ENCODE results near the gene VSTM2B.

Gene VSTM2B

DNA sequence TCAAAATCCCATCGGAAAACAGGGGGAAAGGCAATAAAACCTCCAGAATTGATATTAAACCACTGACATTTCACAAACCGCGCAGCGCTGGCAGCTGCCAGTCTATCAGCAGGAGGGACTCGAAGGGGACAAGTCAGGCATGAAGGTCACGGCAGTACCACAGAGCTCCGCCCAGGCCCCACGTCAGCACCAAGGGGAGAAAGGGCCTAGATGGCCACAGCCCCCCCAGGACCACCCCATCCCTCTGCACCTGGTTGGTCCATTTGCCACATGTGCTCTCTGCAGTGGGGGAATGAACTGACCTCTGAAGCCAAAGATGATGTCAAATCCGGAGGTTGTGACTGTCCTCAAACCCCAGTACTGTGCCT, 9.5 kb upstream of the VSTM2B start:
- no peak for DNase-seq

DNA sequence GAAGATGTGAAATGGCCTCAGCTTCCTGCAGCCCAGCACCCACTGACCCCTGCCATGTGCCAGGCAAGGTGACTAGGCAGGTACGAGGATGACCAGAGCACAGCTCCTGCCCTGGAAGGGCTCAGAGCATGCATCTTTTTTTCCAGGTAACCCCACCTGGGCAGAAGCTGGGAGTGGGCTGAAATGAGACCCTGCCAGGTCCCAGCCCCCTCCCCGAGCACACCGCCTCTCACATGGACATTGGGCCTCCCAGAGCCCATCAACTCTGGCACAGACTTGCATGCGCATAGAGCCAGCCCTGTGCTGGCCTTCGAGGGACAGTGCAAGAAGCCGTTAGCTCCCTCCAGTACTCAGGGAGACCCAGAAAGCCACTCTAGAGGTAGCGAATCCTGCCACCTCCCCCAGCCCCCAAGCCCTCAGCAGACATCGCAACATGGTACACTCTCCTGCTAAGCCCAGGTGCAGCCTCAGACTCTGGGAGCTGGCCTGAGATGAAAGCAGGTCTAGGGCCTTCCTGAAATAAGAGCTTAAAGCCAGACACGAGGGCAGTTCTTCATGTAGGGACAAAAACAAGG, 8.9 kb upstream of the VSTM2B start:
- no peak for DNase-seq

DNA sequence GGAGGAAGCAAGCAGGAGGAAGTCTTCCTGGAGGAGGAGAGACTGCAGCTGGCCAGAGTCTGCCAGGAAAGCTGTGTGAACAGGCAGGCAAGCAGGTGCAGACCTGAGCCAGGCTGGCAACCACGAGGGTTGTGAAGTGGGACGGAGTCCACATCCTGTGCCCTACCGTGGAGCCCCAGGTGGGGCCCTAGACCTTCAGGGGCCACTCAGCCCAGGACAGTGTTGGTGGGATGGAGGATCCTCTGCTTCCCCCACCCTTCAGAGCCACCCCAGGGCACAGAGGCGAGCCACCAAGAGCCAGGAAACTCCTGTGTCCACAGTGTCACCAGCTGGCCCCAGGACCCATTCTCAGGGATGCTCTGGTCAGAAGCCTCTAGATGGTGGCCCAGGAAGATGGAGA, 8.4 kb upstream of the VSTM2B start:
- DNase-seq: no peak

DNA sequence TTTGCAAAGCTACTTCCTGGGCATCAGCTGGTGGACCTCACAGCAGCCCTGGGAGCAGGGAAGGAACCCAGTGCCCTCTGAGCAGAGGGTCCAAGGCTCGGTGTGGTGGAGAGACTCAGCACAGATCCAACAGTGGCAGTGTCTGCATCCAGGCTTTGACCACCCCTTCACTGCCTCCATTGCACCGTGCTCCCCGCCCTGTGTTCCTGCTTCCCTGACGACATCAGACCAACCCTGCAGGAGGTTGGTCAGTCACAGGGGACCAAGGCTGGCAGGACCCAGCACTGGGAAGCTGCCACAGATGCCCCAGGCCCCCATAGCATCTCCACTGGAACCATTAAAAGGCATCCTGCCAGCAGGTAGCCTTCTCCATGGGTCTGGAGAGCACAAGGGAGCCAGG, 7.8 kb upstream of the VSTM2B start:
- DNase-seq: no peak

DNA sequence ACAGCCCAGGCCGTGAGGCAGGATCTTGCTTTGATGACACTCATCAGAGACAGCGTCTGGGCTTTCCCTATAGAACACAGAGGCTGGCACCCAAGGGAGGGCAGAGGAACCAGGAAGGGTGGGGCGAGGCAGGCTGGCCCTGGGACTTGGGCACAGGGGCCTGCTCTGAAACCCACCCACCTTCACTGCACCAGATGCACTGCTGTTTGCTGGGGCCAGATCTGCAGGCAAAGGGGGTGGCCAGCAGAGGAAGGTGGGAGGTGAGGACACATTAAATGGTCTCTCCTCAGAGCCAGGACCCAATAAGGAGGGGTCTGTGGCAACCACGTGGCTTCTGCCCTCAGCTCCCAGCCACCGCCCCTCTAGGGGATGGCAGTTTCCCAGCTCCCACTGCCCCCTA, 6.6 kb upstream of the VSTM2B start:
- no peak for DNase-seq

DNA sequence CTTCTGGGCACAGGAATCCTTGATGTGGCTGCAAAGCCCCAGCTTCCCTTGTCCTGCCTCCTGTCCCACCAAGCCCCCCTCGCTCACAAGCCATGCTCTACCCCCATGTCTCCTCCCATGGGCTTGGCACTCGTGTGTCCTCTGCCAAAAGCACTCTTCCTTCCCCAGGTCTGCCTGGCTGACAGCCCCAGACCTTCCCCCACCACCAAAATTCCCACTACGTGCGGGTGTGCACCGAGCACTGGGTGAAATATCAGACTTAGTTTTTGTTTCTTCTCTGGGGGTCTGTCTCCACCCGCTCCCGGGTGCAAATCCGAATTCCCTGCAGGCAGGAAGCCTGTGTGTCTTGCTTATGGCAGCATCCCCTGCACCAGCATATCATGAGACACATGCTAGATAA, 5.9 kb upstream of the VSTM2B start:
- DNase-seq: no peak

DNA sequence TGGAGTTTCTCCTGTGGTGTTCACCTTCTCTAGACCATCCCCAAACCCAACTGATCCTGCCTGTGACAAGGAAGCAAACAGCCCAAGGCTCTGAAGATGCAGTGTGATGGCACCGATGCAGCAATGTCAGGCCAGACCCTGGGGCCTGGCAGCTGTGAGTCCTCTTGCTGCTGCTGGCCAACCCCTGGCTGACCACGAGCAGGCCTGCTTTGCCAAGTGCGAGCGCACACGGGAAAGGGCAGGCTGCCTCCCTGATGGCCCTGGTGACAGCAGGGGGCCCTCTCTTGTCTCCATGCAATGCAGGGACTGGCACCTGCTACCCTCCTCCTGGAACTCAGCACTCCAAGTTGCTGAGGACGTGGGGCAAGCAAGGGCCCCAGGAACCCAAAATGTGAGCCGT, 5.4 kb upstream of the VSTM2B start:
- no peak for DNase-seq

DNA sequence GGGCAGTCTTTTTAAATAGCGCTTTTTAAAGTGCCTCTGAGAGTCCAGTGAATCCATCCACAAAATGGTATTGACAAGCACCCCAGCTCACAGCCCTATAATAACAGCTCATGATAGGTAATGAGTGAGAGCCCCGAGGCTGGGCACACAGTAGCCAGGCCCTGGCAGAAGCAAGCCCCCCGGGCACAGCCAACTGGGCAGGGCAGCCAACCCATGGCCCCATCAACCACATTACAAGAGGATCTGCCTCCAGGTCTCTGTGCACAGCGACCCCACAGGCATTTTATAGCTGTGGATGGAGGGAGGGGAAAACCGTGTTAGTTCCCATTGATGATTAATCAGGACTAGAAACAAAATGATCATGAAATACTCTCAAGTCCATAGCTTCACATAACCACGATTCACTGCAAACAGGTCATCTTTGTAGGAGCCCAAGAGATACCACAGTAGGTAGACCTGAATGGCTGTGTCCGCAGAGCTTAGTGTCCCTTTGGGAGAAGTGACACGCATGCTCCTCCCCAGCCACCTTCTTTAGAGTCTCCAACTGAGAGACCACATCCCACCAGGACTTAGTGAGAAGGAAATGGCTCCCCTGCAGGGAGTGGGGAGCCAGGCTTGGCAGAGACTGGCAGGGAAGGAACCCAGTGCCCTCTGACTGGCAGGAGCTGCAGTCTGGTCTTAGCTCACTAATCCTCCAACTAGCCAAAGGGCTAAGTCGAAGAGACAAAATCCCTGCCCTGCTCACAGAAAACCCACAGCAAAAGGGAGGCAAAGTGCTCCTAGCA, 4.3 kb upstream of the VSTM2B start:
- DNase-seq: no peak

DNA sequence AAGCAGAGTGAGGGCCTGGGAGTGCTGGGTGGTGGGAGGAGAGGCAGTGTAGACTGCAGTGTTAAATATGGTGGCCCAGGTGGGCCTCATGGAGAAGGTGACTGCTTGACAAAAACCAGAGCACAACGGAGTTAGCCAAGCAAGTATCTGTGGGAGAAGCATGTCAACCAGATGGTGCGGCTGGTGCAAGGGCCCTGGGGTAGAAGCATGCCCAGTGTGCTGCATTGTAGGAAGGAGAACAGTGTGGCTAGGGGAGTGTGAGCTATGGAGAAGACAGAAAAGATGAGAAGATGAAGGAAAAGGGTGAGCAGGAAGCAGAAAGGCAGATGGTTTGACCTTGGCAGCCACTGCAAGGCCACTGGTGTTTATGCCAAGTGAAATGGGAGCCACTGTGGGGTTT, 2.2 kb upstream of the VSTM2B start:
- no peak for DNase-seq

DNA sequence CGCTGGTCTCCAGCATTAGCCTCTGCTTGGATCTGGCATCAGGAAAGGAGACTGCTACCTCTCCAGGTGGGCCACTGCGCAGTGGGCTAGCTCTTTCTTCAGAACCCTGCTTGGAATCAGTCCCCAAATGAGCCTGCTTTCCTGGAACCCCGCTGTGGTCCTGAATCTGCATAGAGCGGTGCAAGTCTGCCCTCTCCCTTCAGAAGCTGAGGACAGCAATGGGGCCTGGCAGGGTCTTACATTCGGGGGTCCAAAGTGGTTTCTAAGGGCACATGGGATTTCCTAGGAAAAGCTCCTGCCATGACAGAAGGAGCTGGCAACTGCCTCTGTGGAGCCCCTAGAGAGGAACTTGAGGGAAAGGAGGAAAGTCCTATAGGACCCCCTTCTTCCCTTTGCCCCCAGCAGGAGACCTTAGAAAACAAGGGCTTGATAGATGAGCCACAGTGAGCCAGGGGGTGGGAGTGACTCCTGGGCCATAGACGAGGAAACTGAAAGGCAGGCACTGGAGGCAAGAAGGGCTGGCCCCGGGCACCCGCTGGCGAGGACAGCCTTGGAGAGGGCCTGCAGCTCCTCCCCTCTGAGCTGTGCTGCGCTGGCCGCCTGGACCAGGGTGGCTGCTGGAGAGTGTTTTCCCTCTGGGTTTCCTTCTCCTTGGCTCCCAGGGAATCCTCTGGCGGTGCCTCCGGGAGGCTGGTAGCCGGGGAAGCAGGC, 1.4 kb upstream of the VSTM2B start:
- no peak for DNase-seq

DNA sequence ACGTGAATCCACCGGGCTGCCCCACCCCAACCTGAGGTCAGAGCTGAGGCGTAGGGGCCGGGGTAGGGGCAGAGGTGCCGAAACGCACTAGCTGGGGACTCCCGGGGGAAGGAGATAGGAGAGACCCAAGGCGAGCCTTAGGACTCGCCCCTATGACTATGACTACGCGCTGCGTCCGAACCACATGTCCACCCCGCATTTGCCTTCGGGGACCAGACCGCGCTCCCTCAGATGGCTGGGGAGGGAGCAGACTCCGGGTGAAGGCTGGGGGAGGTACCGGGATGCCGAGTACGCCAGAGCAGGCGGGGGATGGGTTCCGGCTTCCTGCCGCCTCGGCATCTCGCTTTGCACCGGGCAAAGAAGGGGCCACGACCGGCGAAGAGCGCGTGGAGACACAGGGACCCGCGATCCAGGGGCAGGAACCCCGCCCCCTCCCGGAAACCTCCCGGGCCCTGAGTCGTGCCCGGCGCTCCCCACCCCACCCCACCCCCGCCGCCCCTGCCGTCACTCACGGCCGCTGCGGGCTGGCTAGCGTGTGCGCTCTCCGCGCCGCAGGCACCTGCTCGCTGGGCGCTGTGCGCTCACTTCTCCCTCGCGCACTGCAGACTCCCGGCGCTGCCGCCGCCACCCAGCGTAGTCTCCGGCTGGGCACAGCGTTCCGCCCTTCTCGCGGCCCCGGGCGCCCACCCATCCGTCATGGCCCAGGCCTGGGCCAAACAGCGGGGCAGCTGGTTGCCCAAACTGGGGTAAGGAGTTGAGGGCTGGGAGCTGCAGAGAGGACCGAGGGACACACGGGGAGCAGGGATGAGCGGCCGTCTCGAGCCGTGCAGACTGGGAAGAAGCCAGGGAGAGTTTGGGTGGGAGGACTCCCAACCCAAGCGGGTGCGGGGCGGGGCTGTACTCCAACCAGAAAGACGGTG, 622 bp upstream of the VSTM2B start:
- no peak for DNase-seq

DNA sequence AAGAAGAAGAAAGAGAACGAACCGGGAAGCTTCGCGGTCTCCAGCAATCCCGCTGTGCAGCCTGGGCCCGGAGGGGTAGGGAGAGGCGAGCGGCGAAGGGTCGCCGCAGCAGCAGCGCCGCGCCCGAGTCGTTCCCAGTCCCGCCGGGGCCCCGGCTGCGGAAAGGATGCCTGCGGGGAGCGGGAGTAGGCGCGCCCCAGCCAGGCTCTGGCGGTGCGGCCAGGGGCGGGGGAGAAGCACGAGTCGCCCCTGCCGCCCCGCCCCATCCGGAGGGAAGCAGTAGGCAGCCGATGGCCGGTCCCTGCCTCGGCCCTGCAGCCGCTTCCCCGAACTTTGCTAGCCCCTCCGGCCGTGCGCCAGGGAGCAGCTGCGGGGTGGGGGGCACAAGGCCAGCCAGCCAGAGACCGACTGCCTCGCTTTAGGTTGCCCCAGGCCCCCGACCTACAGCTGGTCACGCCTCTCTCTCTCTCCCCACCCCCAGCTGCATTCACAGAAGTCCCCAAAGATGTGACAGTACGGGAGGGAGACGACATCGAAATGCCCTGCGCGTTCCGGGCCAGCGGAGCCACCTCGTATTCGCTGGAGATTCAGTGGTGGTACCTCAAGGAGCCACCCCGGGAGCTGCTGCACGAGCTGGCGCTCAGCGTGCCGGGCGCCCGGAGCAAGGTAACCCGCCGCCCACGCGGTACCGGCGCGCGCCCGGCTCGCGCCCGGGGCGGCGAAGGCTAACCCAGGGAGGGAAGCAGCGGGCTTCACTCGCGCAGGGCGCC, 1.1 kb downstream of the VSTM2B start:
- DNase-seq: no peak

DNA sequence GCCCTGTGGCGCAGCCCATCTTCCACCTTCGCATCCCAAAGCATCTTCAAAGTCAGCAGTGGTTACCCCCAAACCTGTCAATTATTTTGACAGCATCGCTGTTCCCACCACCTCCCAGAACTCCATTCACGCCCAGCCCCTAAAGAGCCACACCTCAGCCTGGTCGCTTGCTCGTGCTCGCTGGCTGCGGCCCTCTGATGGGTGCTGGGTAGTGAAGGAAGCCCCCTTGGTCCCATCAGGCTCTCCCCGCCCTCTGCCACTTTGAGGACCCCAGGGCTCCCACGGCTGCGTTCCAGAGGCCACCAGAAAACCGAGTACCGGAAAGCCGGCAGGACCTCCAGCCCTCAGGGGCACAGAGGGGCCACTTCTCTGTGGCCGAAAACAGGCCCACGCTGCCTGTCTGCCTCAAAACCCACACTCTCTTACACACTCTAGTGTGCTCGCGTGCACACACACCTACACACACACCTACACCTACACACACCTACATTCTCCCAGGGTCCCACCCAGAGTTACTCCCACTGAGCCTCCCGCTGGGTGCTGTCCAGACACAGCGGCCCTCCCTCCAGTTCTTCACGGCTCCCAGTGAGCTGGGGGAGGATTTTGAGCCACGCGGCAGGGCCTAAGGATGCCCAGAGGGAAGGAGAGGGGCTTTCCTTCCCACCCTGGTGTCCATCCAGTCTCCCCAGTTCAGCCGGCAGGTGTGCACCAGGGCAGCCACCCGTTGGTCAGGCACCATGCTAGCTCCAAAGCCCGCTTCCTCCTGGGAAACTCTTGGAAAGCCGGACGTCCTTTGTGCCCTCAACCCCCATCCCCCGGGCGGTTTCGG, 1.9 kb downstream of the VSTM2B start:
- no peak for DNase-seq

DNA sequence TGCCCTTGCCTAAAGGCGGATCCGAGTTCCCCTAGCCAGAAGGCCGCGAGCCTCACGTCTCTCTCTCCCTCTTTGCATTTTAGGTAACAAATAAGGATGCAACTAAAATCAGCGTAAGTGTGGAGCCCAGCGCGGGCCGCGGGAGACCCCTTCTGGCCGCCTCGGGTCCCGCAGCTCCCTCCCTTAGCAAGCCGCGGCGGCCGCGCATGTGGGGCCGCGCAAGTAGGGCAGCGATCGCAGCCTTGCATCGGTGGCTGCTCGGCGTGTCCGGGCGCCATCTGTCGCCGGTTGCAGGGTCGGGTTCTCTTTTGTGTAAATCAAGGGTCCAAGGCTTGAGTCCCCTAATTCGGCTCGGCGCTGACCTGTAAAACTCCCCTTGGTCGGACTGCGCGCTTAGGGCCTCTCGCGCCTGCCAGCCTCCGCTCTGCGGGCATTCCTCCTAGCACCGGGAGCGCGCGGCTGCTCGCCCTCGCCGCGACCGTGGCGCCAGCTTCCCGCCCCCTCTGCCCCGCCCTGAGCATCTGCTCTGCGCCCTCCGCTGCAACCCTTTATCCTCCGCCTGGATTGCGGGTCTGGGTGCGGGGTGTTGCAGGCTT, 2.7 kb downstream of the VSTM2B start:
- peak; percentile 49 to 77 (median 60) for DNase-seq

DNA sequence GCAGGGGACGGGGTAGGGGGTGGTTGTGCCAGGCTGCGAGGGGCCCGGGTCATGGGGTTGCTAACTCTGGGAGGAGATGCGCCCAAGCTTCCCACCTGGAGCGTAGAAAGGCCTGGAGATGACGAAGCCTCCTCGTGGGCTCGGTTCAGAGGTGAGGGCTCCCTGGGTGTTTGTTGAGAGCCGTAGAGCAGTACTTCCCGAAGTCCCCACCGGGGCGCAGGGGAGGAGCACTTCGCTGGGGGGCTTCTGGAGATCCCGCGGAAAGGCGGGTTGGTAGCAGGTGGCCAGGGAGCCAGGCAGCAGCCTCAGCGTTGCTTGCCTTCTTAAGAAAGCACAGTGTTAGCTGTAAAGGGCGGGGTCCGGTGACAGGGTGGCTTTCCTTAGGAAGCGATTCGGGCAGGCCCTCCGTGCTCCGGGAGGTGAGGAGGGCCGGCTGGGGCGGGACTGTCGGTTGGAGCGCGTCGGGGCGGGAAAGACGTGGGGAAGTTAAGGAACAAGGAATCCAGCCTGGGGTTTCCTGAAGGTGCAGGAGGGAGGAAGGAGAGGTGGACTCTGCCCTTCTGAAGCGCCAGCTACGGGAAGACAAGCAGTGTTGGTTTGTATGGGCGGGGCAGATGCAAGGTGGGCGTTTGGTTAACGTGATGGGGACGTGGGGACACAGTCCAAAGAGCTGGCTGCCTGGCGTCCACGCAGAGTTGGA, 3.3 kb downstream of the VSTM2B start:
- no peak for DNase-seq

DNA sequence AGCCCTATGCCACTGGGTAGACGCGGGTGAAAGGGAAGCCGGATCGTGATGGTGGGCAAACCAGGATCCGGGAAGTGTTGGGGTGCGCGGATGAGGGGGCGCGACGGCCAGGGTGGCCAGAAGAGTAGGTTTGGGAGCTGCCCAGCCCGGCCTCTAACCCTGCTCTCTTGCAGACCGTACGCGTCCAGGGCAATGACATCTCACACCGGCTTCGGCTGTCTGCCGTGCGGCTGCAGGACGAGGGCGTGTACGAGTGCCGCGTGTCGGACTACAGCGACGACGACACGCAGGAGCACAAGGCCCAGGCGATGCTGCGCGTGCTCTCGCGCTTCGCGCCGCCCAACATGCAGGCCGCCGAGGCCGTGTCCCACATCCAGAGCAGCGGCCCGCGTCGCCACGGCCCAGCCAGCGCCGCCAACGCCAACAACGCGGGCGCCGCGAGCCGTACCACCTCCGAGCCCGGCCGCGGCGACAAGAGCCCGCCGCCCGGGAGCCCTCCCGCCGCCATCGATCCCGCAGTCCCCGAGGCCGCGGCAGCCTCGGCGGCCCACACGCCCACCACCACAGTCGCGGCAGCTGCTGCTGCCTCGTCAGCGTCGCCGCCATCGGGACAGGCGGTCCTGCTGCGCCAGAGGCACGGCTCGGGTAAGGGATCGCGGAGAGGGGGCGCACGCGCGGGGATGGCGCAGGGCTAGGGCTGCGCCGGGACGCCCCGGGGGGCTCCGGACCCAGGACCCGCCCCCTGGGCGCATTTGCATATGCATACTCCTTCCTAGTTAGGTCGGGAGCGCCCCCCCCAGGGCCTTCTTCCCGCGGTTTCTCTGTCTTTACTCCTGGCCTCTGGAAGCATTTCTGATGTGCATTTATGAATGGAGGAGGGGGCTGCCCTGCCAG, 4.1 kb downstream of the VSTM2B start:
- DNase-seq: no peak

DNA sequence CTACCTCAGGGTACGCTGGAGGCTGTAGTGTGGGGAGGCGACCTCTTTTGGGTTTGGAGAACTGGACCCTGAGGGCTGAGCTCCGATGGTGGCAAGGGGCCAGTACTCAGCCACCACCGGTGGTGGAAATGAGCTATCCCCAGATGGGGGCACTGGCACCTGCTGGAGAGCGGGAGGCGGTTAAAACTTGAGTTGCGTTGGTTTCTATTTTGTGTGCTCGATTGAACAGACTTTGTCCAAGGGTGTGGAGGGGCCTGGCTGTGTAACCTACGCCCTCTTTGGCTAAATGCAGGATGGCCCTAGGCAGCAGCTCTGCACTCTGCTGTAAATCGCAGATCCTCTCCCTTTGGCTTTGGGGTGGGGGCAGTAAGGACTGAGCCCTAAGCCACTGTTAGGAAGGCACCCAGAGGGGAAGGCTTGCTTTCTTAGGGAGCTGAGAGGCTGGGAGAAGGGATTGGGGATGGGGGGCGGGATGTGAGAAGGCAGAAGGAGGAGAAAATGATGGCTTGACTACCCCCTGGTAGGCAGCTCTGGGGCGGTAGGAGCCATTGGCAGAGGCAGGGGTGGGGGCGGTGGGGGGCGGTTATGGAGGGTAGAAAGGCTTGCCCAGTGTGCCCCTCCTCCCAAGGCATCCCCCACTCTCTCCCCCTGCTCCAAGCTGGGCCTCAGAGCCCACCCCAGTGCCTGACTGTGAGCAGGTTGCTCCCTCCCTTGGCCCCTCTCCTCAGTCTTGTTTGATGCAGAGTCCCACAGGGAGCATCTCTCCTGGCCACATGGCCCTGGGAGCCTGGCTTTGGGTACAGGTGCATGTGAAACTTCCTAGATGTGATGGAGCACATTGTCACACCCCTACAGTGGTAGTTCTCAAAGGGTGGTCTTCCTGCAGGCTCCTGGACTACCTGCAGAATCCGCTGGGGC, 5.0 kb downstream of the VSTM2B start:
- no peak for DNase-seq

DNA sequence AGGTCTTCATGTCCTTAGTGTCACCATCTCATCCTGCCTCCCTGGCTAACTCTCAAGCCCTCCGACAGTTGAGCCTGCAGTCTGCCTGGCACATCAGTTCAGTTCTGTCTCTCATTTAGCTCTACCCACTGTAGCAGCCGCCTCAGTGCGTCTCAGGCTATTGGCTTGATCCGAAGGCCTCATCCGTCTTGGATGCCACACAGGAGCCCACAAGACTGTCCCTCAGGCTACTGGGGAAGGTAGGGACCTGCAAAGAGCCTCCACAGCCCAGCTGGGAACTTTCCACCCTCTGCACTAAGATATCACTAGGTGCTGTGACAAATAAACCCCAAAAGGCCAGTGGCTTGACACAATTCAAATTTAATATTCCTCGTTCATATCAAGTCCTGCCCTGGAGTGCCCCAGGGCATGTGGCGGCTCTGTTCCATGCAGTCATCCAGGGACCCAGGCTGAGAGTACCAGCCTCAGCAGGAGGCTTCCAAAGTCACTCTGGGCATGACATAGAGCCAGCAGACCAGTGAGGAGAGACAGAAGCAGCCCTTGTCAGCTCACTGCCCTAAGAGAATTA, 5.7 kb downstream of the VSTM2B start:
- DNase-seq: no peak
